Progenitor cell of endocrine pancreas (in vitro differentiated cells): ENCODE measurements around the gene MEST. TPM values are rescaled to one million over a fixed set of nuclear protein-coding genes. Genes with fewer than 3 reads are reported as not detected.

Experiments
- DNase-seq: peaks from one replicate; pipeline ENCODE4 v3.0.0; 2021; ENCODE audit warnings: low spot score; ENCODE audit not compliant: unreplicated experiment
- H3K27ac Mint-ChIP-seq: 2 replicates; pipeline ENCODE4 v1.8.0; 2021; ENCODE audit warnings: mild to moderate bottlenecking, moderate library complexity, mixed read lengths
- H3K27me3 Mint-ChIP-seq: 2 replicates; pipeline ENCODE4 v1.8.0; 2021; ENCODE audit warnings: mixed read lengths
- H3K36me3 Mint-ChIP-seq: 2 replicates; pipeline ENCODE4 v1.8.0; 2022; ENCODE audit warnings: mixed read lengths; ENCODE audit not compliant: insufficient read depth
- H3K4me1 Mint-ChIP-seq: 2 replicates; pipeline ENCODE4 v1.8.0; 2021; ENCODE audit warnings: low read depth, mixed read lengths
- H3K4me3 Mint-ChIP-seq: 2 replicates; pipeline ENCODE4 v1.8.0; 2021; ENCODE audit warnings: low read depth, mild to moderate bottlenecking, moderate library complexity, mixed read lengths
- H3K9me3 Mint-ChIP-seq: 2 replicates; pipeline ENCODE4 v1.8.0; 2021; ENCODE audit warnings: low read depth, mixed read lengths
- microRNA-seq: library from miRNA; unstranded; fragments of <30 nt; microRNA quantifications from one replicate; pipeline ENCODE4 v1.1.0, GENCODE V29; 2020; ENCODE audit warnings: borderline number of aligned reads; ENCODE audit not compliant: unreplicated experiment
- total RNA-seq: library from RNA; stranded (reverse); gene quantifications from 2 replicates; pipeline ENCODE4 v1.2.1, GENCODE V29; 2021
- TF ChIP-seq, protein P1 (sequence below): fragments of 200-600 bp; sonication (generic); IDR thresholded peaks from one replicate; pipeline ENCODE4 v1.5.0; 2021; ENCODE audit warnings: antibody characterized with exemption, mild to moderate bottlenecking; ENCODE audit not compliant: unreplicated experiment

The MEST gene
- total RNA-seq, 1 donor from 2014 or later, result 628 TPM

DNA sequence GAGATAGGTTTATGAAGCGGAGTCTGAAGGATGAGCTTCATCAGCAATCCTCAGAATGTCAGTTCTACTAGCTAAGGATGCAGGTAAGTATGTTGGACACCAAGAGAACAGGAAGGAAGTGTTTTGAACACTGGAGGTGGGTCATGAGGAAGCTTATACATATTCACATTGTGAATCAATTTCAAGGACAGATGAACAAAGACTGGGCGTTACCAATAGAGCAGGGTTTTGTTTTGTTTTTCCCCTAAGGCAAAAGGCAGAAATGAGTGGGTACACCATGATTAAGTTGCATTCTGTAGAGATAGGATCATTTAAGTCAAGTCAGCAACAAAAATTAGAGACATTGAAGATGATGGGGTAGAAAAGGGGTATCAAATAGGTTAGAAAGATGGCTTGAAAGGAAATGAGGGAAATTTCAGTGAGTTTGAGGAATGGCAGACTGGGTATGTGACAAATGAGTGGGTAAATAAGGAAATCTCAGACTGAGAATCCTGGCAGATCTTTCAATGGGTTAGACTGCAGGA is 51.7 kb downstream of the MEST start:
- peaks cover 13% of the 10 kb centered on the region for H3K36me3 Mint-ChIP-seq
- H3K27ac Mint-ChIP-seq, result no peak overlapping the region
- no peak for DNase-seq
- TF ChIP-seq, protein P1, sequence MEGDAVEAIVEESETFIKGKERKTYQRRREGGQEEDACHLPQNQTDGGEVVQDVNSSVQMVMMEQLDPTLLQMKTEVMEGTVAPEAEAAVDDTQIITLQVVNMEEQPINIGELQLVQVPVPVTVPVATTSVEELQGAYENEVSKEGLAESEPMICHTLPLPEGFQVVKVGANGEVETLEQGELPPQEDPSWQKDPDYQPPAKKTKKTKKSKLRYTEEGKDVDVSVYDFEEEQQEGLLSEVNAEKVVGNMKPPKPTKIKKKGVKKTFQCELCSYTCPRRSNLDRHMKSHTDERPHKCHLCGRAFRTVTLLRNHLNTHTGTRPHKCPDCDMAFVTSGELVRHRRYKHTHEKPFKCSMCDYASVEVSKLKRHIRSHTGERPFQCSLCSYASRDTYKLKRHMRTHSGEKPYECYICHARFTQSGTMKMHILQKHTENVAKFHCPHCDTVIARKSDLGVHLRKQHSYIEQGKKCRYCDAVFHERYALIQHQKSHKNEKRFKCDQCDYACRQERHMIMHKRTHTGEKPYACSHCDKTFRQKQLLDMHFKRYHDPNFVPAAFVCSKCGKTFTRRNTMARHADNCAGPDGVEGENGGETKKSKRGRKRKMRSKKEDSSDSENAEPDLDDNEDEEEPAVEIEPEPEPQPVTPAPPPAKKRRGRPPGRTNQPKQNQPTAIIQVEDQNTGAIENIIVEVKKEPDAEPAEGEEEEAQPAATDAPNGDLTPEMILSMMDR, result no peak
- H3K9me3 Mint-ChIP-seq, result no peaks in the 10 kb centered on the region
- H3K4me1 Mint-ChIP-seq, result peaks cover 12% of the 10 kb centered on the region
- H3K27me3 Mint-ChIP-seq, result no peaks in the 10 kb centered on the region
- H3K4me3 Mint-ChIP-seq, result no peak overlapping the region

- Mint-ChIP-seq H3K36me3 (peaks cover 18% of the 10 kb centered on the region), H3K27me3 (no peaks in the 10 kb centered on the region), H3K4me1 (peaks cover 12% of the 10 kb centered on the region), H3K9me3 (no peaks in the 10 kb centered on the region), H3K4me3 (no peak overlapping the region), H3K27ac (no peak overlapping the region)
- TF ChIP-seq, protein P1, result no peak
- DNase-seq, result no peak
Measured at GRCh38 chr7:130544356-130544755, 52.5 kb downstream of the MEST start.

DNA sequence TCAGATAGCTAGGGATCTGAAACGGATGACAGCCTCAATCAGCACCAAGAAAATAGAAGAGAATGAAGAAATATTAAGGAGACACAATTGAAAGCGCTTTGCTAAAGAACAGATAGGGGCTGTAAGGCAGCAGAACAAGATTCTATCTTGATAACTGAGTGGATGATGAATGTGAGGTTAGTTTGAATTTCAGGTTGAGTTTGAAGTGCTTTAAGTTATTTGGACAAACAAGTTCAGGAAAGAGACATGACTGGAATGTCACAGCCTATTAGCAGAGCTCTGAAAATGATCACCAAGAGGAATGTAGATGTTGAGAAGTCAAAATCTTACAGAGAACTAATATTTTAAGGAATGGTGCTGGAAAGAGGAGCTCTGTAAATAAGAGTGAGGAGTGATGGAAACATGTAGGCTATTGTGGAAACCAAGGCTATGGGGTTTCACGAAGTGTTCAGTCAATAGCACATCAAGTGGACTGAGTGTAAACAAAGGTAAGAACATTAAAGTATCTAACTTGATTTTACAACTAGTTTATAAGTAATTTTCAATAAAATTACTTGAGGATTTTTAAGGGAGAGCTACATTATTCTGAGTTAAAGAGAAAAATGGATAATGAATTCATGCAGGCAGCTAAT is 61.6 kb downstream of the MEST start:
- TF ChIP-seq, protein P1, result no peak
- Mint-ChIP-seq H3K27me3 (no peaks in the 10 kb centered on the region), H3K9me3 (peaks cover 4% of the 10 kb centered on the region), H3K36me3 (peaks cover 17% of the 10 kb centered on the region), H3K4me3 (no peak overlapping the region), H3K27ac (peak overlapping the region; percentile 20), H3K4me1 (peaks cover 6% of the 10 kb centered on the region)
- no peak for DNase-seq

- TF ChIP-seq, protein P1, result no peak
- H3K36me3 Mint-ChIP-seq, result peaks cover 13% of the 10 kb centered on the region
Measured at GRCh38 chr7:130554481-130554880, 62.6 kb downstream of the MEST start.

More at GRCh38 chr7:130554481-130554880, 62.6 kb downstream of the MEST start:
- DNase-seq, result no peak
- H3K4me1 Mint-ChIP-seq, result peaks cover 6% of the 10 kb centered on the region
- H3K9me3 Mint-ChIP-seq, result peaks cover 4% of the 10 kb centered on the region
- H3K27me3 Mint-ChIP-seq, result no peaks in the 10 kb centered on the region
- H3K27ac Mint-ChIP-seq, result no peak overlapping the region
- no peak overlapping the region for H3K4me3 Mint-ChIP-seq

Small RNAs within 50 kb of the gene (microRNA-seq; reads per million reads assigned to microRNA genes)
- 16,833 reads per million, percentile 95 among the genes with 10 or more reads in this experiment for gene MIR335

Other genes starting within 250 kb of the MEST start
- gene CPA2, start 225.2 kb upstream of the MEST start, total RNA-seq, result 85.0 and 107 TPM in 2 replicates
- 4.9 and 5.1 TPM in 2 replicates for gene CPA4, start 198.9 kb upstream of the MEST start, total RNA-seq
- gene CPA5, start 147.3 kb upstream of the MEST start, total RNA-seq, result not detected in 2 replicates
- 17.8 and 23.7 TPM in 2 replicates for gene CPA1, start 111.6 kb upstream of the MEST start, total RNA-seq
- gene CEP41, start 51.1 kb upstream of the MEST start, total RNA-seq, result 29.3 and 31.8 TPM in 2 replicates
- gene COPG2, start 176.7 kb downstream of the MEST start, total RNA-seq, result 57.6 and 60.9 TPM in 2 replicates
- gene TSGA13, start 194.5 kb downstream of the MEST start, total RNA-seq, result not detected in 2 replicates
- gene KLF14, start 242.1 kb downstream of the MEST start, total RNA-seq, result 0.09 and 0.14 TPM in 2 replicates